Hepatocyte (in vitro differentiated cells): ENCODE measurements around the gene FBXL17.

Experiments
- EZH2 ChIP-seq: fragments of 200-600 bp; sonication (generic); IDR thresholded peaks from 2 replicates; pipeline ENCODE4 v1.6.1; 2016; ENCODE audit warnings: antibody characterized with exemption, mild to moderate bottlenecking, borderline replicate concordance
- EZH2phosphoT487 ChIP-seq: fragments of 200-600 bp; sonication (generic); IDR thresholded peaks from one replicate; pipeline ENCODE4 v1.6.1; 2018; ENCODE audit warnings: antibody characterized with exemption, mild to moderate bottlenecking, low read depth, moderate library complexity; ENCODE audit not compliant: unreplicated experiment, severe bottlenecking
- TF ChIP-seq, protein P1 (sequence below): fragments of 200-600 bp; sonication (generic); IDR thresholded peaks from 2 replicates; pipeline ENCODE4 v1.5.1; 2016; ENCODE audit warnings: antibody characterized with exemption, mild to moderate bottlenecking; ENCODE audit not compliant: poor library complexity

DNA sequence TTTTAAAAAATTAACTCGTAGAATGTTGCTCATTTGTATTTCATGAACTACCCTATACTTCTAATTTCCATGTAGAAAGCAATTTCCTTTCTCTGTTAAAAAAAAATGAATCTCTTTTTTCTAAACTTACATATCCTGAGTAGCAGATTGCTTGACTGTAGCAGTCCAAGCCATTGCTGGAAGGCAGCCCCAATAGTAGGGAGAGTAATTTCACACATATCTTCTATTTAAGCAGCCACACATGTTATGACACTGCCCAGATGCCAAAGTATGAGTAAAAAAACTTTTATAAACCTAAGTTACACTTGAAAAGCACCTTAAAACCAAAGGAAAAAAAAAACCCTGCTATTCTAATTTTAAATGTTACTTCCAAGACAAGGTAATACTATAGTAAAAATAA, 69.6 kb downstream of the FBXL17 start:
- no peak for TF ChIP-seq EZH2
- TF ChIP-seq, protein P1, sequence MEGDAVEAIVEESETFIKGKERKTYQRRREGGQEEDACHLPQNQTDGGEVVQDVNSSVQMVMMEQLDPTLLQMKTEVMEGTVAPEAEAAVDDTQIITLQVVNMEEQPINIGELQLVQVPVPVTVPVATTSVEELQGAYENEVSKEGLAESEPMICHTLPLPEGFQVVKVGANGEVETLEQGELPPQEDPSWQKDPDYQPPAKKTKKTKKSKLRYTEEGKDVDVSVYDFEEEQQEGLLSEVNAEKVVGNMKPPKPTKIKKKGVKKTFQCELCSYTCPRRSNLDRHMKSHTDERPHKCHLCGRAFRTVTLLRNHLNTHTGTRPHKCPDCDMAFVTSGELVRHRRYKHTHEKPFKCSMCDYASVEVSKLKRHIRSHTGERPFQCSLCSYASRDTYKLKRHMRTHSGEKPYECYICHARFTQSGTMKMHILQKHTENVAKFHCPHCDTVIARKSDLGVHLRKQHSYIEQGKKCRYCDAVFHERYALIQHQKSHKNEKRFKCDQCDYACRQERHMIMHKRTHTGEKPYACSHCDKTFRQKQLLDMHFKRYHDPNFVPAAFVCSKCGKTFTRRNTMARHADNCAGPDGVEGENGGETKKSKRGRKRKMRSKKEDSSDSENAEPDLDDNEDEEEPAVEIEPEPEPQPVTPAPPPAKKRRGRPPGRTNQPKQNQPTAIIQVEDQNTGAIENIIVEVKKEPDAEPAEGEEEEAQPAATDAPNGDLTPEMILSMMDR = no peak
- TF ChIP-seq EZH2phosphoT487 = no peak
